Measurements from ENCODE around the gene PSIP1. TPM values are rescaled to one million over a fixed set of nuclear protein-coding genes. Genes with fewer than 3 reads are reported as not detected.

The PSIP1 gene
- total and polyA plus RNA-seq, 9 of the 15 experiments (the other 6 are each of a cell fraction or from before 2014, with no cell fraction given): 18.8 to 119 (median 59.9) TPM

DNA sequence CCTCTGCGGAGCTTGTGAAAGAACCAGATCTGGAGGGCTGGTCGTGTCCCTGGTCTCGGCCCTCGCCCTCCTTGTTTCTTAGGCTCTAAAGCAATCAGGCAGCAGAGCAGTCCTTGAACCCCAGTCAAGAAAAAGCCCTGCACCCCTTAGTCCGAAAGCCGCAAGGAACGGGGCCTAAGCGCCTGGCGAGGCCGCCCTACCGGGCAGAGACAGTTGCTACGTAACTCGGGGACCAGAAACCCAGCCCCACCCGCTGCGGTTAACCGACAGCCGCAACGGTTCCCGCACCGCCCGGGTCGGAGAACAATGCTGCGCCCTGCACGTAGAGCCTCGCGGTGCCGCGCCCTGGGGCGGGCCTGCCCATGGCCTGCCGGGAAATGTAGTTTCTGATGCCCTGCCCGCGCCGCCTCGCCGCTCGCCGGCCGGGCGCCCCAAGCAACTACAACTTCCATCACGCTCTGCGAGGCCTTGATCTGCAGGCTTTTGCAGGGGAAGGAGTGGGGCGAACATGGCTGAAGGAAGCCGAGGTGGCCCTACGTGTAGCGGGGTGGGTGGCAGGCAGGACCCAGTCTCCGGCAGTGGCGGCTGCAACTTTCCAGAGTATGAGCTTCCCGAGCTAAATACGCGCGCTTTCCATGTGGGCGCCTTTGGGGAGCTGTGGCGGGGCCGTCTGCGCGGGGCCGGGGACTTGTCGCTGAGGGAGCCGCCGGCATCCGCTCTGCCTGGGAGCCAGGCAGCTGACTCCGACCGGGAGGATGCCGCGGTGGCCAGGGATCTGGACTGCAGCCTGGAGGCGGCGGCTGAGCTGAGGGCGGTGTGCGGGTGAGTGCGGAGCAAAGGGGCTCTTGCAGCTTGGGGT, 88.2 kb downstream of the PSIP1 start, which contains the start of gene SNAPC3 (continued):
- TF ChIP-seq SMAD4 (CRISPR knock-in tag; conservative IDR thresholded peaks at IDR 0.05) (no peak; the same call in 1 of the 2 replicates), CREB1 (IDR thresholded peaks at IDR 0.05) (peak; percentile 69), CREB1 (CRISPR knock-in tag; IDR thresholded peaks at IDR 0.05) (peak; percentile 71), ZNF197 (CRISPR knock-in tag; IDR thresholded peaks at IDR 0.05; ENCODE audit: low read depth) (peak; percentile 82; the same call in 1 of the 2 replicates), SNIP1 (IDR thresholded peaks at IDR 0.05; ENCODE audit: low read depth) (no peak), SRSF3 (IDR thresholded peaks at IDR 0.05; ENCODE audit: insufficient read depth, low read length) (no peak)
- TF ChIP-seq, protein P1, sequence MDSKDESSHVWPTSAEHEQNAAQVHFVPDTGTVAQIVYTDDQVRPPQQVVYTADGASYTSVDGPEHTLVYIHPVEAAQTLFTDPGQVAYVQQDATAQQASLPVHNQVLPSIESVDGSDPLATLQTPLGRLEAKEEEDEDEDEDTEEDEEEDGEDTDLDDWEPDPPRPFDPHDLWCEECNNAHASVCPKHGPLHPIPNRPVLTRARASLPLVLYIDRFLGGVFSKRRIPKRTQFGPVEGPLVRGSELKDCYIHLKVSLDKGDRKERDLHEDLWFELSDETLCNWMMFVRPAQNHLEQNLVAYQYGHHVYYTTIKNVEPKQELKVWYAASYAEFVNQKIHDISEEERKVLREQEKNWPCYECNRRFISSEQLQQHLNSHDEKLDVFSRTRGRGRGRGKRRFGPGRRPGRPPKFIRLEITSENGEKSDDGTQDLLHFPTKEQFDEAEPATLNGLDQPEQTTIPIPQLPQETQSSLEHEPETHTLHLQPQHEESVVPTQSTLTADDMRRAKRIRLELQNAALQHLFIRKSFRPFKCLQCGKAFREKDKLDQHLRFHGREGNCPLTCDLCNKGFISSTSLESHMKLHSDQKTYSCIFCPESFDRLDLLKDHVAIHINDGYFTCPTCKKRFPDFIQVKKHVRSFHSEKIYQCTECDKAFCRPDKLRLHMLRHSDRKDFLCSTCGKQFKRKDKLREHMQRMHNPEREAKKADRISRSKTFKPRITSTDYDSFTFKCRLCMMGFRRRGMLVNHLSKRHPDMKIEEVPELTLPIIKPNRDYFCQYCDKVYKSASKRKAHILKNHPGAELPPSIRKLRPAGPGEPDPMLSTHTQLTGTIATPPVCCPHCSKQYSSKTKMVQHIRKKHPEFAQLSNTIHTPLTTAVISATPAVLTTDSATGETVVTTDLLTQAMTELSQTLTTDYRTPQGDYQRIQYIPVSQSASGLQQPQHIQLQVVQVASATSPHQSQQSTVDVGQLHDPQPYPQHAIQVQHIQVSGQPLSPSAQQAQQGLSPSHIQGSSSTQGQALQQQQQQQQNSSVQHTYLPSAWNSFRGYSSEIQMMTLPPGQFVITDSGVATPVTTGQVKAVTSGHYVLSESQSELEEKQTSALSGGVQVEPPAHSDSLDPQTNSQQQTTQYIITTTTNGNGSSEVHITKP (IDR thresholded peaks at IDR 0.05; ENCODE audit: partially characterized antibody): no peak
- TF ChIP-seq, protein P2, sequence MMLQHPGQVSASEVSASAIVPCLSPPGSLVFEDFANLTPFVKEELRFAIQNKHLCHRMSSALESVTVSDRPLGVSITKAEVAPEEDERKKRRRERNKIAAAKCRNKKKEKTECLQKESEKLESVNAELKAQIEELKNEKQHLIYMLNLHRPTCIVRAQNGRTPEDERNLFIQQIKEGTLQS (IDR thresholded peaks at IDR 0.05): no peak
- TF ChIP-seq, protein P2 (CRISPR knock-in tag; conservative IDR thresholded peaks at IDR 0.05): no peak
- TF ChIP-seq, protein P3, sequence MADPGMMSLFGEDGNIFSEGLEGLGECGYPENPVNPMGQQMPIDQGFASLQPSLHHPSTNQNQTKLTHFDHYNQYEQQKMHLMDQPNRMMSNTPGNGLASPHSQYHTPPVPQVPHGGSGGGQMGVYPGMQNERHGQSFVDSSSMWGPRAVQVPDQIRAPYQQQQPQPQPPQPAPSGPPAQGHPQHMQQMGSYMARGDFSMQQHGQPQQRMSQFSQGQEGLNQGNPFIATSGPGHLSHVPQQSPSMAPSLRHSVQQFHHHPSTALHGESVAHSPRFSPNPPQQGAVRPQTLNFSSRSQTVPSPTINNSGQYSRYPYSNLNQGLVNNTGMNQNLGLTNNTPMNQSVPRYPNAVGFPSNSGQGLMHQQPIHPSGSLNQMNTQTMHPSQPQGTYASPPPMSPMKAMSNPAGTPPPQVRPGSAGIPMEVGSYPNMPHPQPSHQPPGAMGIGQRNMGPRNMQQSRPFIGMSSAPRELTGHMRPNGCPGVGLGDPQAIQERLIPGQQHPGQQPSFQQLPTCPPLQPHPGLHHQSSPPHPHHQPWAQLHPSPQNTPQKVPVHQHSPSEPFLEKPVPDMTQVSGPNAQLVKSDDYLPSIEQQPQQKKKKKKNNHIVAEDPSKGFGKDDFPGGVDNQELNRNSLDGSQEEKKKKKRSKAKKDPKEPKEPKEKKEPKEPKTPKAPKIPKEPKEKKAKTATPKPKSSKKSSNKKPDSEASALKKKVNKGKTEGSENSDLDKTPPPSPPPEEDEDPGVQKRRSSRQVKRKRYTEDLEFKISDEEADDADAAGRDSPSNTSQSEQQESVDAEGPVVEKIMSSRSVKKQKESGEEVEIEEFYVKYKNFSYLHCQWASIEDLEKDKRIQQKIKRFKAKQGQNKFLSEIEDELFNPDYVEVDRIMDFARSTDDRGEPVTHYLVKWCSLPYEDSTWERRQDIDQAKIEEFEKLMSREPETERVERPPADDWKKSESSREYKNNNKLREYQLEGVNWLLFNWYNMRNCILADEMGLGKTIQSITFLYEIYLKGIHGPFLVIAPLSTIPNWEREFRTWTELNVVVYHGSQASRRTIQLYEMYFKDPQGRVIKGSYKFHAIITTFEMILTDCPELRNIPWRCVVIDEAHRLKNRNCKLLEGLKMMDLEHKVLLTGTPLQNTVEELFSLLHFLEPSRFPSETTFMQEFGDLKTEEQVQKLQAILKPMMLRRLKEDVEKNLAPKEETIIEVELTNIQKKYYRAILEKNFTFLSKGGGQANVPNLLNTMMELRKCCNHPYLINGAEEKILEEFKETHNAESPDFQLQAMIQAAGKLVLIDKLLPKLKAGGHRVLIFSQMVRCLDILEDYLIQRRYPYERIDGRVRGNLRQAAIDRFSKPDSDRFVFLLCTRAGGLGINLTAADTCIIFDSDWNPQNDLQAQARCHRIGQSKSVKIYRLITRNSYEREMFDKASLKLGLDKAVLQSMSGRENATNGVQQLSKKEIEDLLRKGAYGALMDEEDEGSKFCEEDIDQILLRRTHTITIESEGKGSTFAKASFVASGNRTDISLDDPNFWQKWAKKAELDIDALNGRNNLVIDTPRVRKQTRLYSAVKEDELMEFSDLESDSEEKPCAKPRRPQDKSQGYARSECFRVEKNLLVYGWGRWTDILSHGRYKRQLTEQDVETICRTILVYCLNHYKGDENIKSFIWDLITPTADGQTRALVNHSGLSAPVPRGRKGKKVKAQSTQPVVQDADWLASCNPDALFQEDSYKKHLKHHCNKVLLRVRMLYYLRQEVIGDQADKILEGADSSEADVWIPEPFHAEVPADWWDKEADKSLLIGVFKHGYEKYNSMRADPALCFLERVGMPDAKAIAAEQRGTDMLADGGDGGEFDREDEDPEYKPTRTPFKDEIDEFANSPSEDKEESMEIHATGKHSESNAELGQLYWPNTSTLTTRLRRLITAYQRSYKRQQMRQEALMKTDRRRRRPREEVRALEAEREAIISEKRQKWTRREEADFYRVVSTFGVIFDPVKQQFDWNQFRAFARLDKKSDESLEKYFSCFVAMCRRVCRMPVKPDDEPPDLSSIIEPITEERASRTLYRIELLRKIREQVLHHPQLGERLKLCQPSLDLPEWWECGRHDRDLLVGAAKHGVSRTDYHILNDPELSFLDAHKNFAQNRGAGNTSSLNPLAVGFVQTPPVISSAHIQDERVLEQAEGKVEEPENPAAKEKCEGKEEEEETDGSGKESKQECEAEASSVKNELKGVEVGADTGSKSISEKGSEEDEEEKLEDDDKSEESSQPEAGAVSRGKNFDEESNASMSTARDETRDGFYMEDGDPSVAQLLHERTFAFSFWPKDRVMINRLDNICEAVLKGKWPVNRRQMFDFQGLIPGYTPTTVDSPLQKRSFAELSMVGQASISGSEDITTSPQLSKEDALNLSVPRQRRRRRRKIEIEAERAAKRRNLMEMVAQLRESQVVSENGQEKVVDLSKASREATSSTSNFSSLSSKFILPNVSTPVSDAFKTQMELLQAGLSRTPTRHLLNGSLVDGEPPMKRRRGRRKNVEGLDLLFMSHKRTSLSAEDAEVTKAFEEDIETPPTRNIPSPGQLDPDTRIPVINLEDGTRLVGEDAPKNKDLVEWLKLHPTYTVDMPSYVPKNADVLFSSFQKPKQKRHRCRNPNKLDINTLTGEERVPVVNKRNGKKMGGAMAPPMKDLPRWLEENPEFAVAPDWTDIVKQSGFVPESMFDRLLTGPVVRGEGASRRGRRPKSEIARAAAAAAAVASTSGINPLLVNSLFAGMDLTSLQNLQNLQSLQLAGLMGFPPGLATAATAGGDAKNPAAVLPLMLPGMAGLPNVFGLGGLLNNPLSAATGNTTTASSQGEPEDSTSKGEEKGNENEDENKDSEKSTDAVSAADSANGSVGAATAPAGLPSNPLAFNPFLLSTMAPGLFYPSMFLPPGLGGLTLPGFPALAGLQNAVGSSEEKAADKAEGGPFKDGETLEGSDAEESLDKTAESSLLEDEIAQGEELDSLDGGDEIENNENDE (IDR thresholded peaks at IDR 0.05; ENCODE audit: low read depth, low read length): no peak

Data from K562 (cell line).